HCT116 (cell line): ENCODE results near the gene PRICKLE2. TPM values are rescaled to one million over a fixed set of nuclear protein-coding genes. Genes with fewer than 3 reads are reported as not detected.

Experiments
- ATAC-seq: fragments of 200-7000 bp; cut with Tn5 transposase; 2 replicates; pipeline ENCODE4 v1.9.1; 2020; ENCODE audit warnings: mild to moderate bottlenecking, moderate library complexity
- BruUV-seq: library from RNA; stranded (reverse); fragments of 400-500 nt; replicated peaks from 2 replicates; lab custom pipeline; 2021; lab: Mats Ljungman, UMichigan
- CTCF ChIA-PET: fragments of 300-600 bp; sonication (Branson Sonifier 250); formaldehyde crosslinking; loops from one replicate; lab custom pipeline; 2021; ENCODE audit warnings: antibody characterized with exemption; lab: Charles Lee
- POLR2A ChIA-PET: fragments of 300-600, 350-600 bp; sonication (Branson Sonifier 250); formaldehyde crosslinking; loops from one replicate; lab custom pipeline; 2021; ENCODE audit warnings: antibody characterized with exemption; lab: Charles Lee
- RAD21 ChIA-PET, 2 experiments: fragments of 300-600 bp; sonication (Branson Sonifier 250); formaldehyde crosslinking; loops; one replicate each; lab custom pipeline; 2023; ENCODE audit warnings: low total read pairs in 2 of 2; ENCODE audit not compliant: uncharacterized antibody in 2 of 2, unreplicated experiment in 2 of 2, low non-redundant PET in 1 of 2; lab: Charles Lee
- DNase-seq: peaks from one replicate; pipeline ENCODE4 v3.0.0-alpha.2; 2010; ENCODE audit warnings: low read depth, low spot score
- H2AFZ ChIP-seq: fragments of 200-600 bp; shearing (Covaris generic), sonication (generic); 2 replicates; pipeline ENCODE4 v1.6.1; 2017; ENCODE audit warnings: low read depth, mixed run types, mixed read lengths, antibody characterized with exemption, low read length; ENCODE audit not compliant: poor library complexity, severe bottlenecking
- H3K27ac ChIP-seq: 2 replicates; pipeline ENCODE4 v1.5.1; 2012; ENCODE audit warnings: low read depth, low read length
- H3K27me3 ChIP-seq: fragments of 200-600 bp; sonication (generic); 2 replicates; pipeline ENCODE4 v1.6.1; 2016; ENCODE audit warnings: mixed run types, low read length, mixed read lengths; ENCODE audit not compliant: insufficient read depth
- H3K36me3 ChIP-seq, 2 experiments: fragments of 200-500 bp in 1 of 2; fragments of 200-600 bp in 1 of 2; sonication (Bioruptor generic) in 1 of 2; sonication (generic) in 1 of 2; 2 replicates each; pipeline versions ENCODE4 v1.5.1 to v1.6.1; 2014 to 2016; ENCODE audit warnings: low read length in 2 of 2, inconsistent platforms in 1 of 2, mixed read lengths in 1 of 2, mixed run types in 1 of 2; ENCODE audit not compliant: insufficient read depth in 2 of 2, control insufficient read depth in 1 of 2
- H3K4me1 ChIP-seq, 2 experiments: fragments of 200-600 bp in 1 of 2; sonication (generic) in 1 of 2; 2 replicates each; pipeline versions ENCODE4 v1.5.1 to v1.6.1; 2012 to 2017; ENCODE audit warnings: low read length in 2 of 2, inconsistent platforms in 1 of 2, mild to moderate bottlenecking in 1 of 2, mixed read lengths in 1 of 2, mixed run types in 1 of 2, moderate library complexity in 1 of 2; ENCODE audit not compliant: insufficient read depth in 2 of 2, control insufficient read depth in 1 of 2
- H3K4me2 ChIP-seq: fragments of 200-600 bp; sonication (generic); 2 replicates; pipeline ENCODE4 v1.6.1; 2017; ENCODE audit warnings: mixed run types, low read length, mixed read lengths
- H3K4me3 ChIP-seq, 2 experiments: fragments of 200-600 bp in 1 of 2; sonication (generic) in 1 of 2; replicated peaks in 1 of 2; 2 replicates each; pipeline ENCODE4 v1.5.1; 2011 to 2016; ENCODE audit warnings: low read length in 2 of 2, control low read depth in 1 of 2, low read depth in 1 of 2, mild to moderate bottlenecking in 1 of 2, mixed read lengths in 1 of 2, mixed run types in 1 of 2
- H3K79me2 ChIP-seq: fragments of 200-600 bp; sonication (generic); 2 replicates; pipeline ENCODE4 v1.6.1; 2017; ENCODE audit warnings: mild to moderate bottlenecking, mixed run types, low read length, moderate library complexity, mixed read lengths; ENCODE audit not compliant: insufficient read depth
- H3K9ac ChIP-seq: fragments of 200-600 bp; sonication (generic); 2 replicates; pipeline ENCODE4 v1.6.1; 2016; ENCODE audit warnings: low read length, mixed read lengths
- H3K9me2 ChIP-seq: fragments of 200-600 bp; sonication (generic), shearing (Covaris generic); 2 replicates; pipeline ENCODE4 v1.6.1; 2017; ENCODE audit warnings: mixed run types, mild to moderate bottlenecking, moderate library complexity; ENCODE audit not compliant: insufficient read depth
- H3K9me3 ChIP-seq, 2 experiments: fragments of 200-500 bp in 1 of 2; fragments of 200-600 bp in 1 of 2; sonication (Bioruptor generic) in 1 of 2; sonication (generic) in 1 of 2; 2 replicates each; pipeline ENCODE4 v1.6.1; 2014 to 2017; ENCODE audit warnings: low read length in 2 of 2, mixed read lengths in 2 of 2, inconsistent platforms in 1 of 2, low read depth in 1 of 2, mild to moderate bottlenecking in 1 of 2, mixed run types in 1 of 2, moderate library complexity in 1 of 2; ENCODE audit not compliant: control insufficient read depth in 1 of 2, insufficient read depth in 1 of 2
- H4K20me1 ChIP-seq: fragments of 200-600 bp; sonication (generic), shearing (Covaris generic); 2 replicates; pipeline ENCODE4 v1.6.1; 2017; ENCODE audit warnings: mixed run types, mild to moderate bottlenecking, moderate library complexity; ENCODE audit not compliant: insufficient read depth
- CEBPB ChIP-seq: IDR thresholded peaks from 2 replicates; pipeline ENCODE4 v1.6.1; 2012; ENCODE audit warnings: low read depth
- FOSL1 ChIP-seq: IDR thresholded peaks from 2 replicates; pipeline ENCODE4 v1.6.1; 2012; ENCODE audit warnings: low read depth
- POLR2A ChIP-seq: IDR thresholded peaks from 2 replicates; pipeline ENCODE4 v1.7.0; 2011; ENCODE audit warnings: borderline replicate concordance; ENCODE audit not compliant: insufficient read depth, insufficient read length; ENCODE audit errors: extremely low read depth
- SIN3A ChIP-seq: IDR thresholded peaks from 2 replicates; pipeline ENCODE4 v1.6.1; 2012; ENCODE audit warnings: low read depth
- SP1 ChIP-seq: IDR thresholded peaks from 2 replicates; pipeline ENCODE4 v1.6.1; 2012; ENCODE audit warnings: low read depth
- YY1 ChIP-seq: IDR thresholded peaks from 2 replicates; pipeline ENCODE4 v1.6.1; 2011; ENCODE audit warnings: low read length, low read depth, moderate library complexity, mild to moderate bottlenecking; ENCODE audit not compliant: insufficient replicate concordance; ENCODE audit errors: extremely low read depth
- ZFX ChIP-seq: fragments of 450-650 bp; IDR thresholded peaks from 2 replicates; pipeline ENCODE4 v1.6.1; 2017
- ZNF274 ChIP-seq: fragments of 200-500 bp; sonication (Bioruptor generic); IDR thresholded peaks from 2 replicates; pipeline ENCODE4 v1.6.1; 2014; ENCODE audit warnings: mild to moderate bottlenecking, low read depth, low read length, inconsistent platforms
- intact Hi-C: fragments of 100-400 bp; cut with micrococcal nuclease; formaldehyde crosslinking; loops from 2 replicates; pipeline ENCODE4 v1.10.0; 2022
- total RNA-seq: library from RNA; stranded (reverse); gene quantifications from one replicate; pipeline ENCODE4 v1.2.1, GENCODE V29; 2021; ENCODE audit not compliant: unreplicated experiment
- TF ChIP-seq, protein P1 (sequence below): IDR thresholded peaks from 2 replicates; pipeline ENCODE4 v1.6.1; 2012
- TF ChIP-seq, protein P2 (sequence below): IDR thresholded peaks from 2 replicates; pipeline ENCODE4 v1.6.1; 2012

Gene PRICKLE2
- total RNA-seq, 1 experiment from 2014 or later, result 0.05 TPM

DNA sequence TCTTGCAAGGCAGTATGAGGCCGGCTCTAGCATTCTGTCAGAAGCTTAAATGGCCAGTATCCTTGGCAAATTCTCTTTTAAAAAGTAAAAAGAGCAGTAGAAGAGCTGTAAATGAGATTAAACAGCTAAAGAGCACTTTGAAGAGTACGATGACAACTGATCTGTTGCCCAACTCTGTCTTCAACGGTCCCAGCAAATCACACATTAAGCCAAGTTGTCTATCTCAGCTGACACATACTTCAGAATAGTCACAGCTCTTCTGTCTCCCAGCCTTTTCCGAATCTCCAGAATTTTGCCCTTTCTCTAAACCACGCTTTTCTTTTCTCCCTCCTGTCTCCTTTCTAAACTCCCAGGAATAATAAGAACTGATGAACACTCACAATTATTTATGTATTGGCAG lies 51.7 kb downstream of the PRICKLE2 start:
- CTCF ChIA-PET, result no interaction called here
- H4K20me1 ChIP-seq, result no peaks in the 10 kb centered on the region

DNA sequence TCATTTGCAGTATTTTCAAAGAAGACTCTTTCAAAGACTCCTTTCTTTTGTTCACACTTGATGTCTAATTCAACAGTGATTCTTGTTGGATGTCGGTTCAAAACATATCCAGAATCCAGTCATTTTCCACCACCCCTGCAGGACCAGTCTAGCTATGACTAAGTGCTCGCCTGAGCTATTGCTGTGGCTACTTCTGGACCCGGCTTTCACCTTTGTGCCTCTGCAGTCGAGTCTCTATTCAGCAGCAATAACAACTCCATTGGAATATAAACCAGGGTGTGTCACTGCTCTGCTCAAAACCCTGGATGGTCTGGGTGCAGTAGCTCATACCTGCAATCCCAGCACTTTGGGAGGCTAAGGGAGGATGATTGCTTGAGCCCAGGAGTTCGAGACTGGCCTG lies 55.0 kb downstream of the PRICKLE2 start:
- CTCF ChIA-PET, result no interaction called here
- Histone ChIP-seq H3K36me3 (no peaks in the 10 kb centered on the region), H3K27me3 (peaks cover 42% of the 10 kb centered on the region), H3K4me3 (no peak overlapping the region), H3K79me2 (no peaks in the 10 kb centered on the region), H3K9ac (no peak overlapping the region), H4K20me1 (no peaks in the 10 kb centered on the region), H3K4me2 (no peak overlapping the region), H3K4me1 (no peaks in the 10 kb centered on the region), H3K27ac (no peak overlapping the region), H2AFZ (no peak overlapping the region), H3K9me2 (no peaks in the 10 kb centered on the region), H3K9me3 (no peaks in the 10 kb centered on the region)
- no peak for DNase-seq
- RAD21 ChIA-PET, result no interaction called here
- POLR2A ChIA-PET, result no interaction called here
- ATAC-seq, result no peak
- BruUV-seq, result no TSS peak
- intact Hi-C loops, result no loop called here
- TF ChIP-seq ZFX (no peak), CEBPB (no peak), ZNF274 (no peak), POLR2A (no peak), YY1 (no peak)
- TF ChIP-seq, protein P1, sequence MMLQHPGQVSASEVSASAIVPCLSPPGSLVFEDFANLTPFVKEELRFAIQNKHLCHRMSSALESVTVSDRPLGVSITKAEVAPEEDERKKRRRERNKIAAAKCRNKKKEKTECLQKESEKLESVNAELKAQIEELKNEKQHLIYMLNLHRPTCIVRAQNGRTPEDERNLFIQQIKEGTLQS, result no peak
- TF ChIP-seq, protein P2, sequence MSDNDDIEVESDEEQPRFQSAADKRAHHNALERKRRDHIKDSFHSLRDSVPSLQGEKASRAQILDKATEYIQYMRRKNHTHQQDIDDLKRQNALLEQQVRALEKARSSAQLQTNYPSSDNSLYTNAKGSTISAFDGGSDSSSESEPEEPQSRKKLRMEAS, result no peak
- TF ChIP-seq, all 23 proteins: peak for 0

More for the DNA sequence above, 51.7 kb downstream of the PRICKLE2 start:
- no peaks in the 10 kb centered on the region for H3K36me3 ChIP-seq
- ATAC-seq, result no peak
- DNase-seq, result no peak
- no peak overlapping the region for H2AFZ ChIP-seq
- no peaks in the 10 kb centered on the region for H3K9me2 ChIP-seq
- no peak overlapping the region for H3K27ac ChIP-seq
- BruUV-seq, result no TSS peak
- H3K9ac ChIP-seq, result no peak overlapping the region
- H3K79me2 ChIP-seq, result no peaks in the 10 kb centered on the region
- TF ChIP-seq SP1 (no peak), SIN3A (no peak), ZFX (no peak), FOSL1 (no peak)
- intact Hi-C loops, result no loop called here
- ChIA-PET POLR2A (no interaction called here), RAD21 (no interaction called here)
- no peak overlapping the region for H3K4me2 ChIP-seq
- no peaks in the 10 kb centered on the region for H3K9me3 ChIP-seq
- H3K4me3 ChIP-seq, result no peak overlapping the region
- peaks cover 41% of the 10 kb centered on the region for H3K27me3 ChIP-seq
- H3K4me1 ChIP-seq, result no peaks in the 10 kb centered on the region
